ENCODE data around the gene UBE2I. TPM values are rescaled to one million over a fixed set of nuclear protein-coding genes. Genes with fewer than 3 reads are reported as not detected.

Gene UBE2I
- total RNA-seq, 1 experiment from 2014 or later: 198 TPM

DNA sequence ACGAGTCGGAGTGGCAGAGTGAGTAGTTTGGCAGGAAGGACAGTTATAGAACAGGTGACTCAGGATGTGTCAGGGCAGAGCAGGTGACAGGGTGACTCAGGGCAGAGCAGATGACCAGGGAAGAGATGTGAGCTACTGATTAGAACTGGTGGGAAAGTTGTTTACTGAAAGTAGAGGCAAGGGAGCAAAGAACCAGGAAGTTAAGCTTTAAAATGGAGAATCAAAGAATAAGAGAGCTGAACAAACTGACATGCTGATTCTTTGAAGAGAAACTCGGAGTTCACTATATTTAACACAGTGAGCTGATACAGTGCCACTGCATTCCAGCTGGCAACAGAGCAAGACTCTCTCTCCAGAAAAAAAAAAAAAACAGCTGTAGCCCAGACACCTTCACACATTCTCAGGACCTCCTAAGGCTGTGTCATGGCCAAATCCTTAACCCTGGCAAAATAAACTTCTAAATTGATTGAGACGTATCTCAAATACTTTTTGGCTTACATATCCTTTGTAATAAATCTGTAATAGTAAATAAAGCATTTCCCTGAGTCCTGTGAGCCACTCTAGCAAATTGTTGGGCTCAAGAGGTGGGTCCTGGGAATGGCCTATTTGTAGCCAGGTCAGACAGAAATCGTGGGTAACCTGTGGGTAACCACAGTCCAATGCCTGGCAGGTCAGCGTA lies 12.3 kb upstream of the UBE2I start:
- peak; percentile 98 for DNase-seq (ENCODE audit: low read depth, low spot score)
- peak; percentile 87 for ATAC-seq
- Histone ChIP-seq H3K27me3 (ENCODE audit: control insufficient read depth, insufficient read depth, low read length) (no peaks in the 10 kb centered on the region), H3K4me3 (ENCODE audit: low read depth in 2 of 2, low read length in 2 of 2) (no peak overlapping the region), H3K36me3 (ENCODE audit: control insufficient read depth, insufficient read depth, low read length) (no peaks in the 10 kb centered on the region), H3K27ac (ENCODE audit: low read length) (peak overlapping the region; percentile 84), H3K9me3 (ENCODE audit: control insufficient read depth, insufficient read depth, low read depth, low read length) (no peaks in the 10 kb centered on the region), H3K4me1 (ENCODE audit: control insufficient read depth, insufficient read depth, low read length) (peaks cover 16% of the 10 kb centered on the region)
- ChIA-PET POLR2A (no interaction called here), CTCF (interaction anchor here (0.6 kb wide), 2 partner anchors 16 to 20 kb away, joined by 3 read pairs; no protein-coding TSS in a partner anchor)
- in situ Hi-C loops (cut with HindIII; ENCODE audit: low pct_unique_long_range_greater_than_20kb, low sequenced_read_pairs) (no loop called here), intact Hi-C loops (cut with micrococcal nuclease; ENCODE audit: unreplicated experiment) (no loop called here)
- TF ChIP-seq SIN3A (IDR thresholded peaks at IDR 0.05; ENCODE audit: borderline replicate concordance, insufficient read depth, low read depth, low read length): no peak
- TF ChIP-seq, protein P1, sequence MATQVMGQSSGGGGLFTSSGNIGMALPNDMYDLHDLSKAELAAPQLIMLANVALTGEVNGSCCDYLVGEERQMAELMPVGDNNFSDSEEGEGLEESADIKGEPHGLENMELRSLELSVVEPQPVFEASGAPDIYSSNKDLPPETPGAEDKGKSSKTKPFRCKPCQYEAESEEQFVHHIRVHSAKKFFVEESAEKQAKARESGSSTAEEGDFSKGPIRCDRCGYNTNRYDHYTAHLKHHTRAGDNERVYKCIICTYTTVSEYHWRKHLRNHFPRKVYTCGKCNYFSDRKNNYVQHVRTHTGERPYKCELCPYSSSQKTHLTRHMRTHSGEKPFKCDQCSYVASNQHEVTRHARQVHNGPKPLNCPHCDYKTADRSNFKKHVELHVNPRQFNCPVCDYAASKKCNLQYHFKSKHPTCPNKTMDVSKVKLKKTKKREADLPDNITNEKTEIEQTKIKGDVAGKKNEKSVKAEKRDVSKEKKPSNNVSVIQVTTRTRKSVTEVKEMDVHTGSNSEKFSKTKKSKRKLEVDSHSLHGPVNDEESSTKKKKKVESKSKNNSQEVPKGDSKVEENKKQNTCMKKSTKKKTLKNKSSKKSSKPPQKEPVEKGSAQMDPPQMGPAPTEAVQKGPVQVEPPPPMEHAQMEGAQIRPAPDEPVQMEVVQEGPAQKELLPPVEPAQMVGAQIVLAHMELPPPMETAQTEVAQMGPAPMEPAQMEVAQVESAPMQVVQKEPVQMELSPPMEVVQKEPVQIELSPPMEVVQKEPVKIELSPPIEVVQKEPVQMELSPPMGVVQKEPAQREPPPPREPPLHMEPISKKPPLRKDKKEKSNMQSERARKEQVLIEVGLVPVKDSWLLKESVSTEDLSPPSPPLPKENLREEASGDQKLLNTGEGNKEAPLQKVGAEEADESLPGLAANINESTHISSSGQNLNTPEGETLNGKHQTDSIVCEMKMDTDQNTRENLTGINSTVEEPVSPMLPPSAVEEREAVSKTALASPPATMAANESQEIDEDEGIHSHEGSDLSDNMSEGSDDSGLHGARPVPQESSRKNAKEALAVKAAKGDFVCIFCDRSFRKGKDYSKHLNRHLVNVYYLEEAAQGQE (IDR thresholded peaks at IDR 0.05; ENCODE audit: insufficient read depth in 1 of 2, low read depth in 2 of 2, low read length in 1 of 2): no peak
- no peak for TF ChIP-seq TCF7L2 (IDR thresholded peaks at IDR 0.05; ENCODE audit: low read depth, low read length)
- TF ChIP-seq, protein P2, sequence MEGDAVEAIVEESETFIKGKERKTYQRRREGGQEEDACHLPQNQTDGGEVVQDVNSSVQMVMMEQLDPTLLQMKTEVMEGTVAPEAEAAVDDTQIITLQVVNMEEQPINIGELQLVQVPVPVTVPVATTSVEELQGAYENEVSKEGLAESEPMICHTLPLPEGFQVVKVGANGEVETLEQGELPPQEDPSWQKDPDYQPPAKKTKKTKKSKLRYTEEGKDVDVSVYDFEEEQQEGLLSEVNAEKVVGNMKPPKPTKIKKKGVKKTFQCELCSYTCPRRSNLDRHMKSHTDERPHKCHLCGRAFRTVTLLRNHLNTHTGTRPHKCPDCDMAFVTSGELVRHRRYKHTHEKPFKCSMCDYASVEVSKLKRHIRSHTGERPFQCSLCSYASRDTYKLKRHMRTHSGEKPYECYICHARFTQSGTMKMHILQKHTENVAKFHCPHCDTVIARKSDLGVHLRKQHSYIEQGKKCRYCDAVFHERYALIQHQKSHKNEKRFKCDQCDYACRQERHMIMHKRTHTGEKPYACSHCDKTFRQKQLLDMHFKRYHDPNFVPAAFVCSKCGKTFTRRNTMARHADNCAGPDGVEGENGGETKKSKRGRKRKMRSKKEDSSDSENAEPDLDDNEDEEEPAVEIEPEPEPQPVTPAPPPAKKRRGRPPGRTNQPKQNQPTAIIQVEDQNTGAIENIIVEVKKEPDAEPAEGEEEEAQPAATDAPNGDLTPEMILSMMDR (IDR thresholded peaks at IDR 0.05): no peak
- TF ChIP-seq POLR2AphosphoS5 (IDR thresholded peaks at IDR 0.05; ENCODE audit: low read depth, low read length): no peak
- no TSS peak for BruUV-seq (replicated peaks)

DNA sequence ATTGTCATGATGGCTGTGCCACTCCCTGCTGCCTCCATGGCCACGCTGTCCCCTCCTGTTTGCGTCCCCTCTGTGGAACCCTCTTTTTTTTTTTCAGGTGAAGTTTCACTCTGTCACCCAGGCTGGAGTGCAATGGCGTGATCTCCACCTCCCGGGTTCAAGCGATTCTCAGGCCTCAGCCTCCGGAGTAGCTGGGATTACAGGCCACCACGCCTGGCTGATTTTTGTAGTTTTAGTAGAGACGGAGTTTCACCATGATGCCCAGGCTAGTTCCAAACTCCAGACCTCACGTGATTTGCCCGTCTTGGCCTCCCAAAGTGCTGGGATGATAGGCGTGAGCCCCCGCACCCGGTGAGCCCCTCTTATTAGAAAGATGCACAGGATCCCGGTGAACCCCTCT lies 11.0 kb upstream of the UBE2I start:
- peak overlapping the region; percentile 54 for H3K27ac ChIP-seq (ENCODE audit: low read length)
- ChIA-PET CTCF (no interaction called here), POLR2A (no interaction called here)
- H3K27me3 ChIP-seq (ENCODE audit: control insufficient read depth, insufficient read depth, low read length): no peaks in the 10 kb centered on the region
- no TSS peak for BruUV-seq (replicated peaks)
- intact Hi-C loops (cut with micrococcal nuclease; ENCODE audit: unreplicated experiment) (no loop called here), in situ Hi-C loops (cut with HindIII; ENCODE audit: low pct_unique_long_range_greater_than_20kb, low sequenced_read_pairs) (no loop called here)
- H3K4me3 ChIP-seq (ENCODE audit: low read depth in 2 of 2, low read length in 2 of 2): no peak overlapping the region
- ATAC-seq (no peak), DNase-seq (ENCODE audit: low read depth, low spot score) (no peak)
- no peaks in the 10 kb centered on the region for H3K9me3 ChIP-seq (ENCODE audit: control insufficient read depth, insufficient read depth, low read depth, low read length)
- TF ChIP-seq, protein P2 (IDR thresholded peaks at IDR 0.05): no peak
- TF ChIP-seq, protein P1 (IDR thresholded peaks at IDR 0.05; ENCODE audit: insufficient read depth in 1 of 2, low read depth in 2 of 2, low read length in 1 of 2): no peak
- no peak for TF ChIP-seq SIN3A (IDR thresholded peaks at IDR 0.05; ENCODE audit: borderline replicate concordance, insufficient read depth, low read depth, low read length)
- TF ChIP-seq TCF7L2 (IDR thresholded peaks at IDR 0.05; ENCODE audit: low read depth, low read length): no peak
- TF ChIP-seq POLR2AphosphoS5 (IDR thresholded peaks at IDR 0.05; ENCODE audit: low read depth, low read length): no peak
- H3K36me3 ChIP-seq (ENCODE audit: control insufficient read depth, insufficient read depth, low read length): no peaks in the 10 kb centered on the region
- H3K4me1 ChIP-seq (ENCODE audit: control insufficient read depth, insufficient read depth, low read length): peaks cover 16% of the 10 kb centered on the region
